Testis (tissue), 3 donors: ENCODE results near the gene FAM184B. TPM values are rescaled to one million over a fixed set of nuclear protein-coding genes. Genes with fewer than 3 reads are reported as not detected.

ENCODE experiments used
- DNase-seq: peaks from one replicate; pipeline ENCODE4 v3.0.0-alpha.2; 2019
- H3K27ac ChIP-seq, 2 donors: fragments of 200-600 bp; sonication (generic); one replicate each; pipeline ENCODE4 v1.5.1; 2019
- H3K27me3 ChIP-seq: fragments of 200-600 bp; sonication (generic); one replicate; pipeline ENCODE4 v1.5.1; 2019
- H3K36me3 ChIP-seq: fragments of 200-600 bp; sonication (generic); one replicate; pipeline ENCODE4 v1.5.1; 2017; ENCODE audit warnings: low read depth; ENCODE audit errors: missing control alignments
- H3K4me1 ChIP-seq: fragments of 200-600 bp; sonication (generic); one replicate; pipeline ENCODE4 v1.5.1; 2019
- H3K4me3 ChIP-seq, 2 donors: fragments of 200-600 bp; sonication (generic); one replicate each; pipeline ENCODE4 v1.5.1; 2017 to 2019
- H3K9me3 ChIP-seq: fragments of 200-600 bp; sonication (generic); one replicate; pipeline ENCODE4 v1.5.1; 2017
- POLR2A ChIP-seq: fragments of 450-650 bp; IDR thresholded peaks from one replicate; pipeline ENCODE4 v1.6.1; 2017; ENCODE audit warnings: antibody characterized with exemption, mild to moderate bottlenecking, moderate library complexity
- whole genome bisulfite sequencing, 2 donors: methylation state at CpG; one replicate each; pipeline ENCODE4 v1.1.5; 2018; 5-methylcytosine and 5-hydroxymethylcytosine counted together
- intact Hi-C: fragments of 100-400 bp; cut with DNase I; formaldehyde crosslinking; loops from one replicate; pipeline ENCODE4 v1.15.1; 2023; ENCODE audit warnings: low total_unique reads
- polyA plus RNA-seq: library from polyadenylated mRNA; stranded (reverse); fragments of 350-450 nt; fragmentation: Illumina TruSeq; extraction: RNeasy Lipid Tissue Mini Kit (QIAGEN cat#74804); gene quantifications from one replicate; pipeline ENCODE4 v1.2.3, GENCODE V29; 2014; ENCODE audit warnings: low read depth, low replicate concordance; ENCODE audit not compliant: insufficient read depth
- total RNA-seq, 2 donors: library from RNA; depleted of rRNA; stranded (reverse); fragments of >200 nt; gene quantifications; one replicate each; pipeline ENCODE4 v1.2.3, GENCODE V29; 2016
- TF ChIP-seq, protein P1 (sequence below), 3 experiments: fragments of 450-650 bp in 2 of 3; fragments of 200-600 bp in 1 of 3; sonication (generic) in 1 of 3; IDR thresholded peaks; one replicate each; pipeline ENCODE4 v1.5.1; 2016 to 2019; ENCODE audit warnings: antibody characterized with exemption in 3 of 3, mild to moderate bottlenecking in 2 of 3, moderate library complexity in 1 of 3

Gene FAM184B
- total and polyA plus RNA-seq, 3 donors from 2014 or later: 0.08 to 0.26 (median 0.19) TPM

DNA sequence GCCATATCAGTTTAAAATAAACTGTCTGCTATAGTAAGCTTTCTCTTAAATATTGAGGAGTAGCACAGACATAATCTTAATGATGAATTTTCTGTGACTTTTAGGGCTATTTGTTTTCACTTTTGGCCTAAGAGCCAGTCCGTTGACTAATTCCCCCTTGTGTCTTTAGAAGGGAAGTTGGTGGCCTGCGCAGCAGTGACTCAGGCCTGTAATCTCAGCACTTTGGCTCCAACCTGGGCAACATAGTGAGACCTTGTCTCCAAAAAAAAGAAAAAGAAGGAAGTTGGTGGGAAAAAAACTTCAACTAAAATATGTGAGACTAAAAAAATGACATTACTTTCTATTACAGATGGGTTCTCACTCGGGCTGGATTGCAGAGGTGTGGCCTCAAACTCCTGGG is 32.7 kb upstream of the FAM184B start:
- WGBS, 2 donors: 83 to 86% methylated on average over 3 of the region's 3 CpGs
- DNase-seq: no peak
- H3K36me3 ChIP-seq: no peaks in the 10 kb centered on the region
- intact Hi-C loops: no loop called here
- no peak overlapping the region for H3K27ac ChIP-seq
- H3K9me3 ChIP-seq: no peaks in the 10 kb centered on the region
- no peaks in the 10 kb centered on the region for H3K27me3 ChIP-seq
- TF ChIP-seq POLR2A: no peak
- TF ChIP-seq, protein P1, sequence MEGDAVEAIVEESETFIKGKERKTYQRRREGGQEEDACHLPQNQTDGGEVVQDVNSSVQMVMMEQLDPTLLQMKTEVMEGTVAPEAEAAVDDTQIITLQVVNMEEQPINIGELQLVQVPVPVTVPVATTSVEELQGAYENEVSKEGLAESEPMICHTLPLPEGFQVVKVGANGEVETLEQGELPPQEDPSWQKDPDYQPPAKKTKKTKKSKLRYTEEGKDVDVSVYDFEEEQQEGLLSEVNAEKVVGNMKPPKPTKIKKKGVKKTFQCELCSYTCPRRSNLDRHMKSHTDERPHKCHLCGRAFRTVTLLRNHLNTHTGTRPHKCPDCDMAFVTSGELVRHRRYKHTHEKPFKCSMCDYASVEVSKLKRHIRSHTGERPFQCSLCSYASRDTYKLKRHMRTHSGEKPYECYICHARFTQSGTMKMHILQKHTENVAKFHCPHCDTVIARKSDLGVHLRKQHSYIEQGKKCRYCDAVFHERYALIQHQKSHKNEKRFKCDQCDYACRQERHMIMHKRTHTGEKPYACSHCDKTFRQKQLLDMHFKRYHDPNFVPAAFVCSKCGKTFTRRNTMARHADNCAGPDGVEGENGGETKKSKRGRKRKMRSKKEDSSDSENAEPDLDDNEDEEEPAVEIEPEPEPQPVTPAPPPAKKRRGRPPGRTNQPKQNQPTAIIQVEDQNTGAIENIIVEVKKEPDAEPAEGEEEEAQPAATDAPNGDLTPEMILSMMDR (IDR thresholded peaks at IDR 0.05): no peak
- peaks cover 11% of the 10 kb centered on the region for H3K4me1 ChIP-seq
- no peak overlapping the region for H3K4me3 ChIP-seq

DNA sequence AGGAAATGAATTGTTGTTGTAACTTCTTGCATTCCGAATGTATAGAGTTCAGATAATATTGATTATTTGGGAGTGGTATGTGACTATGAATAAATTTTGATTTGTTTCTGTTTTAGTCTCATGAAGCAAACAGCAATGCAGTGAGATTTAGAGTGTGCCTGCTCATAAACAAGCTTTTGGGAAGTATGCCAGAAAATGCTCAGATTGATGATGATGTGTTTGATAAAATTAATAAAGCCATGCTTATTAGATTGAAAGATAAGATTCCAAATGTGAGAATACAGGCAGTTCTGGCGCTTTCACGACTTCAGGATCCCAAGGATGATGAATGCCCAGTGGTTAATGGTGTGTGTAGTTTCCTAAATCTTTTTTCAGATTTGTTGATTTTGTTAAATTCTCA is 31.4 kb upstream of the FAM184B start:
- Histone ChIP-seq H3K4me1 (peaks cover 21% of the 10 kb centered on the region), H3K36me3 (no peaks in the 10 kb centered on the region), H3K27me3 (no peaks in the 10 kb centered on the region), H3K9me3 (no peaks in the 10 kb centered on the region), H3K4me3 (no peak overlapping the region), H3K27ac (no peak overlapping the region)
- intact Hi-C loops: no loop called here
- TF ChIP-seq, protein P1 (IDR thresholded peaks at IDR 0.05): no peak
- no peak for TF ChIP-seq POLR2A
- DNase-seq: no peak
- WGBS, 2 donors: 80 to 82% methylated on average over 3 of the region's 3 CpGs

DNA sequence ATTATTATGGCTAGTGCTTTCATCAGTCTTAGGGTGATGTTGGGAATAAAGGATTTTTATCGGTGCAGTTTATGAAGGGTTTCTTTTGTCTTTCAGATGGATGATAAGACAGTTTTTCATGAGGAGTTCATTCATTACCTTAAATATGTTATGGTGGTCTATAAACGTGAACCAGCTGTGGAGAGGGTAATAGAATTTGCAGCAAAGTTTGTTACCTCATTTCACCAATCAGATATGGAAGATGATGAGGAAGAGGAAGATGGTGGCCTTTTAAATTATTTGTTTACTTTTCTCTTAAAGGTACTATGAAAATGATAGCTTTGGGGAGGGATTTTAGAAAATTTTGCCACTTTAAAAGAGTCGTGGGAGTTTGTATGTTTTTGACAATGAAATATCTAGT is 30.7 kb upstream of the FAM184B start:
- no peak for DNase-seq
- Histone ChIP-seq H3K27ac (no peak overlapping the region), H3K9me3 (no peaks in the 10 kb centered on the region), H3K27me3 (no peaks in the 10 kb centered on the region), H3K36me3 (no peaks in the 10 kb centered on the region), H3K4me3 (no peak overlapping the region), H3K4me1 (peaks cover 27% of the 10 kb centered on the region)
- WGBS, 2 donors: 20 to 21% methylated on average over 3 of the region's 3 CpGs
- TF ChIP-seq, protein P1 (IDR thresholded peaks at IDR 0.05): no peak
- TF ChIP-seq POLR2A: no peak
- intact Hi-C loops: no loop called here

DNA sequence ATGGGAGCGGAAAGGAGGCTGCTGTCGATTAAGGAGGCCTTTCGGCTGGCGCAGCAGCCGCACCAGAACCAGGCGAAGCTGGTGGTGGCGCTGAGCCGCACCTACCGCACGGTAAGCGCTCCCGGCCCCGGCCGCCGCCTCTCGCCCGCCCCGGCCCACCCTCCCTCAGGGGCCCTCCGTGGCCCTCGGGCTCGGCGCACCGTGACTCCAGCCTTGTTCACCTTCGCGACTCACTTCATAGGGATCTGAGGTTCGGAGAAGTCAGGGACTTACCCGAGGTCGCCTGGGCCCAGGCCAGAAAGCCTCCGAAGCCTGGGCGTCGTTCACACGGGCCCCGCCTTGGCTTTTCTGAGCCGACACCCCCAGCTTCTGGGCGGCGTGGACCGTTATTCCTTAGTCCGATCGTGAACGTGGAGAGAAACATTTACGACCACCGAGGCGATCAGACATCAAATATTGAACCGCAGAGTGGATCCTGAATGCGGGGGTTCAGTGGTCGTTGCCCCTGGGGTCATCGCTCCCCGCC is 29.7 kb upstream of the FAM184B start:
- Histone ChIP-seq H3K36me3 (no peaks in the 10 kb centered on the region), H3K4me3 (peak overlapping the region; percentile 83 to 93), H3K4me1 (peaks cover 28% of the 10 kb centered on the region), H3K9me3 (no peaks in the 10 kb centered on the region), H3K27ac (peak overlapping the region in 1 of 2 donors; percentile 11), H3K27me3 (no peaks in the 10 kb centered on the region)
- DNase-seq: peak; percentile 20
- 1% methylated on average over 20 to 45 of the region's 48 CpGs for WGBS, 2 donors
- TF ChIP-seq, protein P1 (IDR thresholded peaks at IDR 0.05): no peak
- TF ChIP-seq POLR2A: no peak
- intact Hi-C loops: no loop called here
